Vagina (tissue), 2 donors: ENCODE data around the gene LANCL2.

ENCODE experiments used
- POLR2A ChIP-seq, 2 donors: fragments of 450-650 bp; IDR thresholded peaks; one replicate each; pipeline ENCODE4 v1.6.1; 2017; ENCODE audit warnings: antibody characterized with exemption in 2 of 2, mild to moderate bottlenecking in 2 of 2, moderate library complexity in 2 of 2
- POLR2AphosphoS5 ChIP-seq, 2 donors: sonication (generic); formaldehyde crosslinking; IDR thresholded peaks; one replicate each; pipeline ENCODE4 v1.9.0; 2017; ENCODE audit warnings: antibody characterized with exemption in 2 of 2, mild to moderate bottlenecking in 2 of 2, low read depth in 1 of 2; ENCODE audit not compliant: insufficient read depth in 1 of 2
- TF ChIP-seq, protein P1 (sequence below), 3 experiments: fragments of 450-650 bp in 2 of 3; fragments of 200-600 bp in 1 of 3; sonication (generic) in 1 of 3; IDR thresholded peaks; one replicate each; pipeline ENCODE4 v1.5.1; 2017 to 2019; ENCODE audit warnings: antibody characterized with exemption in 3 of 3, mild to moderate bottlenecking in 2 of 3, moderate library complexity in 2 of 3

DNA sequence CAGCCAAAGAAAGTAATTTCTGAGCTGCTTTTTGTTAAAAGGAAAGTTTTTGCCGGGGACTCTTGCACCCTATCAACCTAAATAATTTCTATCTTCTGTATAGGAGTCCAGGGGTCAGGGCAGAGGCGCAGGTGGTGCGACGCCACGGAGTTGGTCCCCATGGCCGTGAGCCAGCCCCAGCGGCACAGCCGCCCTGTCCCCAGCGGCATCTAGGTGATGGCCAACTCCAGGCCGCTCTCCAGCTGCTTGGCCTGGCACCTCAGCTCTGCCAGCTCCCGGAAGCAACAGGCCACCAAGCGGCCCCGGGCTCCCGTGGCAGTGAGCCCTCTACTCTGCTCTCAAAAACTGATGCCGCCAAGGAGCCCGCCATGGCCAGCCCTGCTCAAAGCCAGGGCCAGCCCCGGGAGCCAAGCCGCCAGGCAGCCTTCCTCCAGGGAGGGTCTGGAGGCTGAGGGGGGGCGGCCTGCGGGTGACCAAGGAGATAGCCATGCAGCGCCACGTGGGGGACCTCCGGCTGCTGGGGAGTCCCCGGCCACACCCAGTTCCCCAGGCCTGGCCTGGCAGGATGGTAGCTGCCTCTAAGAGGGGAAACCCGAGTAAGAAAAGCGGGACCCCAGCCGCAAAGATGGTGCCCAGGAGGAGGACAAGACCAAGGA lies 22.8 kb upstream of the LANCL2 start:
- TF ChIP-seq POLR2A (IDR thresholded peaks at IDR 0.05) (no peak), POLR2AphosphoS5 (IDR thresholded peaks at IDR 0.05; ENCODE audit: insufficient read depth in 1 of 2, low read depth in 1 of 2) (no peak)
- TF ChIP-seq, protein P1, sequence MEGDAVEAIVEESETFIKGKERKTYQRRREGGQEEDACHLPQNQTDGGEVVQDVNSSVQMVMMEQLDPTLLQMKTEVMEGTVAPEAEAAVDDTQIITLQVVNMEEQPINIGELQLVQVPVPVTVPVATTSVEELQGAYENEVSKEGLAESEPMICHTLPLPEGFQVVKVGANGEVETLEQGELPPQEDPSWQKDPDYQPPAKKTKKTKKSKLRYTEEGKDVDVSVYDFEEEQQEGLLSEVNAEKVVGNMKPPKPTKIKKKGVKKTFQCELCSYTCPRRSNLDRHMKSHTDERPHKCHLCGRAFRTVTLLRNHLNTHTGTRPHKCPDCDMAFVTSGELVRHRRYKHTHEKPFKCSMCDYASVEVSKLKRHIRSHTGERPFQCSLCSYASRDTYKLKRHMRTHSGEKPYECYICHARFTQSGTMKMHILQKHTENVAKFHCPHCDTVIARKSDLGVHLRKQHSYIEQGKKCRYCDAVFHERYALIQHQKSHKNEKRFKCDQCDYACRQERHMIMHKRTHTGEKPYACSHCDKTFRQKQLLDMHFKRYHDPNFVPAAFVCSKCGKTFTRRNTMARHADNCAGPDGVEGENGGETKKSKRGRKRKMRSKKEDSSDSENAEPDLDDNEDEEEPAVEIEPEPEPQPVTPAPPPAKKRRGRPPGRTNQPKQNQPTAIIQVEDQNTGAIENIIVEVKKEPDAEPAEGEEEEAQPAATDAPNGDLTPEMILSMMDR (IDR thresholded peaks at IDR 0.05), result no peak
